CD4-positive, alpha-beta T cell treated with Interleukin-17A for 4 hours (primary cell): ENCODE data around the gene STAC3.

Source experiments
- DNase-seq: peaks from one replicate; pipeline ENCODE4 v3.0.0-alpha.2; 2020; ENCODE audit warnings: mixed read lengths

STAC3 gene

GRCh38 chr12:57210461-57210860, 40.5 kb downstream of the STAC3 start:
- DNase-seq = no peak

- DNase-seq = no peak
Observed at GRCh38 chr12:57209916-57210315, 41.1 kb downstream of the STAC3 start.

GRCh38 chr12:57208631-57209282, 42.2 kb downstream of the STAC3 start:
- DNase-seq = no peak

- DNase-seq = no peak
Observed at GRCh38 chr12:57207731-57208630, 43.0 kb downstream of the STAC3 start.

- DNase-seq = no peak
Observed at GRCh38 chr12:57205931-57206330, 45.1 kb downstream of the STAC3 start.

GRCh38 chr12:57205186-57205585, 45.8 kb downstream of the STAC3 start:
- no peak for DNase-seq

GRCh38 chr12:57204454-57204853, 46.5 kb downstream of the STAC3 start:
- no peak for DNase-seq

GRCh38 chr12:57203791-57204190, 47.2 kb downstream of the STAC3 start:
- DNase-seq = no peak

- DNase-seq = no peak
Observed at GRCh38 chr12:57203201-57203600, 47.8 kb downstream of the STAC3 start.

- no peak for DNase-seq
Observed at GRCh38 chr12:57202321-57202720, 48.7 kb downstream of the STAC3 start.

- DNase-seq = no peak
Observed at GRCh38 chr12:57201631-57202030, 49.4 kb downstream of the STAC3 start.

GRCh38 chr12:57201219-57201618, 49.8 kb downstream of the STAC3 start:
- no peak for DNase-seq

- DNase-seq = no peak
Observed at GRCh38 chr12:57200497-57200896, 50.5 kb downstream of the STAC3 start.

GRCh38 chr12:57199191-57199590, 51.8 kb downstream of the STAC3 start:
- no peak for DNase-seq

GRCh38 chr12:57198329-57198728, 52.7 kb downstream of the STAC3 start:
- DNase-seq = no peak

- DNase-seq = no peak
Observed at GRCh38 chr12:57196956-57197355, 54.0 kb downstream of the STAC3 start.

GRCh38 chr12:57196439-57196838, 54.5 kb downstream of the STAC3 start:
- no peak for DNase-seq

GRCh38 chr12:57195611-57196371, 55.2 kb downstream of the STAC3 start:
- DNase-seq = no peak

GRCh38 chr12:57195186-57195585, 55.8 kb downstream of the STAC3 start:
- no peak for DNase-seq

GRCh38 chr12:57194253-57194652, 56.7 kb downstream of the STAC3 start:
- no peak for DNase-seq

GRCh38 chr12:57193706-57194245, 57.2 kb downstream of the STAC3 start:
- no peak for DNase-seq
